Measurements from ENCODE around the gene DIS3L2. TPM values are rescaled to one million over a fixed set of nuclear protein-coding genes. Genes with fewer than 3 reads are reported as not detected.
A peak's percentile ranks its signal among the peaks of the same experiment; 100 is the strongest.

DIS3L2 gene
- total RNA-seq, 4 donors from 2014 or later = 40.6 to 105 (median 43.9) TPM

GRCh38 chr2:231926761-231927565 lies 34.5 kb upstream of the DIS3L2 start:
- H3K4me1 ChIP-seq = peaks cover 25% of the 10 kb centered on the region
- peaks cover 84% of the 10 kb centered on the region for H3K27me3 ChIP-seq
- TF ChIP-seq EP300 (IDR thresholded peaks at IDR 0.05) = no peak
- TF ChIP-seq POLR2A (IDR thresholded peaks at IDR 0.05) = no peak
- no peak for TF ChIP-seq CTCF (IDR thresholded peaks at IDR 0.05)
- H3K4me3 ChIP-seq = peak overlapping the region; percentile 51
- H3K36me3 ChIP-seq = no peaks in the 10 kb centered on the region
- 18% methylated on average over 28 of the region's 51 CpGs for WGBS
- DNase-seq (ENCODE audit: low spot score in 2 of 2) = peak; percentile 56 to 77
- no peaks in the 10 kb centered on the region for H3K9me3 ChIP-seq
- H3K27ac ChIP-seq = no peak overlapping the region

- H3K4me1 ChIP-seq = peaks cover 25% of the 10 kb centered on the region
- TF ChIP-seq POLR2AphosphoS5 (IDR thresholded peaks at IDR 0.05) = no peak
- no peak for TF ChIP-seq EP300 (IDR thresholded peaks at IDR 0.05)
- no peak for TF ChIP-seq CTCF (IDR thresholded peaks at IDR 0.05)
- TF ChIP-seq POLR2A (IDR thresholded peaks at IDR 0.05) = no peak
- no peak overlapping the region for H3K27ac ChIP-seq
- peak; percentile 28 to 49 for DNase-seq (ENCODE audit: low spot score in 2 of 2)
- H3K27me3 ChIP-seq = peaks cover 79% of the 10 kb centered on the region
- no peaks in the 10 kb centered on the region for H3K36me3 ChIP-seq
- H3K4me3 ChIP-seq = no peak overlapping the region
- H3K9me3 ChIP-seq = no peaks in the 10 kb centered on the region
- 79% methylated on average over 10 of the region's 10 CpGs for WGBS
These were observed 34.0 kb upstream of the DIS3L2 start for GRCh38 chr2:231927566-231927890.

- WGBS = 95% methylated on average over 5 of the region's 5 CpGs
- no peaks in the 10 kb centered on the region for H3K36me3 ChIP-seq
- H3K27me3 ChIP-seq = peaks cover 70% of the 10 kb centered on the region
- H3K4me3 ChIP-seq = no peak overlapping the region
- peaks cover 25% of the 10 kb centered on the region for H3K4me1 ChIP-seq
- no peak overlapping the region for H3K27ac ChIP-seq
- no peaks in the 10 kb centered on the region for H3K9me3 ChIP-seq
- peak; percentile 41 to 62 for DNase-seq (ENCODE audit: low spot score in 2 of 2)
- TF ChIP-seq POLR2AphosphoS5 (IDR thresholded peaks at IDR 0.05) = no peak
- no peak for TF ChIP-seq CTCF (IDR thresholded peaks at IDR 0.05)
- TF ChIP-seq EP300 (IDR thresholded peaks at IDR 0.05) = no peak
- TF ChIP-seq POLR2A (IDR thresholded peaks at IDR 0.05) = no peak
These were observed 33.0 kb upstream of the DIS3L2 start for GRCh38 chr2:231928481-231928880.

GRCh38 chr2:231928901-231929725 lies 32.4 kb upstream of the DIS3L2 start:
- Histone ChIP-seq H3K4me3 (no peak overlapping the region), H3K4me1 (peaks cover 25% of the 10 kb centered on the region), H3K9me3 (no peaks in the 10 kb centered on the region), H3K27me3 (peaks cover 63% of the 10 kb centered on the region), H3K36me3 (no peaks in the 10 kb centered on the region), H3K27ac (no peak overlapping the region)
- WGBS = 87% methylated on average over 11 of the region's 11 CpGs
- TF ChIP-seq EP300 (IDR thresholded peaks at IDR 0.05) (no peak), POLR2A (IDR thresholded peaks at IDR 0.05) (no peak)
- DNase-seq (ENCODE audit: low spot score in 2 of 2) = peak; percentile 27 to 45

- TF ChIP-seq POLR2AphosphoS5 (IDR thresholded peaks at IDR 0.05) (no peak), EP300 (IDR thresholded peaks at IDR 0.05) (no peak), CTCF (IDR thresholded peaks at IDR 0.05) (no peak), POLR2A (IDR thresholded peaks at IDR 0.05) (no peak)
- Histone ChIP-seq H3K9me3 (no peaks in the 10 kb centered on the region), H3K27ac (no peak overlapping the region), H3K27me3 (peaks cover 54% of the 10 kb centered on the region), H3K4me3 (no peak overlapping the region), H3K36me3 (no peaks in the 10 kb centered on the region), H3K4me1 (peaks cover 21% of the 10 kb centered on the region)
- 56% methylated on average over 11 of the region's 11 CpGs for WGBS
- peak; percentile 37 to 42 for DNase-seq (ENCODE audit: low spot score in 2 of 2)
These were observed 31.4 kb upstream of the DIS3L2 start for GRCh38 chr2:231929961-231930592.
